HEK293 (cell line): ENCODE results near the gene PDE8B.

ENCODE experiments used
- CTCF ChIA-PET: fragments of 350-600 bp; formaldehyde crosslinking; extraction: SDS; loops from one replicate; lab custom pipeline; 2021; ENCODE audit warnings: antibody characterized with exemption; lab: Yijun Ruan, JAX
- POLR2A ChIA-PET: fragments of 300-600 bp; formaldehyde crosslinking; extraction: SDS; loops from one replicate; lab custom pipeline; 2020; ENCODE audit warnings: antibody characterized with exemption, inconsistent platforms; lab: Yijun Ruan, JAX
- H3K27ac ChIP-seq: fragments of 200-500 bp; sonication (Bioruptor generic); 2 replicates; pipeline ENCODE4 v1.5.1; 2014; ENCODE audit warnings: low read depth, low read length, control low read depth, inconsistent platforms; ENCODE audit errors: extremely low read depth
- H3K36me3 ChIP-seq, 2 experiments: fragments of 200-500 bp in 1 of 2; sonication (Bioruptor generic) in 1 of 2; 1 replicate in 1 of 2; 2 replicates in 1 of 2; pipeline ENCODE4 v1.5.1; 2014 to 2017; ENCODE audit warnings: inconsistent platforms in 2 of 2, low read length in 2 of 2; ENCODE audit not compliant: control insufficient read depth in 2 of 2, insufficient read depth in 1 of 2
- H3K4me1 ChIP-seq: fragments of 200-500 bp; sonication (Bioruptor generic); 2 replicates; pipeline ENCODE4 v1.5.1; 2014; ENCODE audit warnings: mild to moderate bottlenecking, low read length, inconsistent platforms; ENCODE audit not compliant: control insufficient read depth, insufficient read depth
- H3K4me3 ChIP-seq: 2 replicates; pipeline ENCODE4 v1.5.1; 2011; ENCODE audit warnings: low read depth, mild to moderate bottlenecking, control low read depth, low read length, moderate library complexity
- H3K9me3 ChIP-seq: fragments of 200-500 bp; sonication (Bioruptor generic); 2 replicates; pipeline ENCODE4 v1.5.1; 2014; ENCODE audit warnings: low read depth, low read length, inconsistent platforms; ENCODE audit not compliant: control insufficient read depth, insufficient read depth
- GLI4 ChIP-seq: fragments of 450-650 bp; formaldehyde crosslinking; IDR thresholded peaks from 2 replicates; pipeline ENCODE4 v1.5.1; 2016; ENCODE audit warnings: missing biosample characterization, missing genetic modification characterization
- SCRT1 ChIP-seq: fragments of 450-650 bp; formaldehyde crosslinking; IDR thresholded peaks from 2 replicates; pipeline ENCODE4 v1.5.1; 2016; ENCODE audit warnings: missing biosample characterization, missing genetic modification characterization, borderline replicate concordance
- SETDB1 ChIP-seq: IDR thresholded peaks from one replicate; pipeline ENCODE4 v1.6.1; 2017; ENCODE audit warnings: mild to moderate bottlenecking, low read length, moderate library complexity, mixed read lengths; ENCODE audit not compliant: insufficient read length
- TRIM28 ChIP-seq: IDR thresholded peaks from 2 replicates; pipeline ENCODE4 v1.6.1; 2011; ENCODE audit warnings: low read length, control low read depth, borderline replicate concordance
- ZBTB1 ChIP-seq: fragments of 450-650 bp; formaldehyde crosslinking; IDR thresholded peaks from 2 replicates; pipeline ENCODE4 v1.5.1; 2016; ENCODE audit warnings: missing biosample characterization, missing genetic modification characterization
- ZNF112 ChIP-seq: fragments of 450-650 bp; formaldehyde crosslinking; IDR thresholded peaks from 2 replicates; pipeline ENCODE4 v1.5.0; 2017; ENCODE audit warnings: missing biosample characterization, missing genetic modification characterization
- ZNF114 ChIP-seq: fragments of 450-650 bp; formaldehyde crosslinking; IDR thresholded peaks from 2 replicates; pipeline ENCODE4 v1.5.0; 2017; ENCODE audit warnings: missing biosample characterization, missing genetic modification characterization
- ZNF132 ChIP-seq: fragments of 450-650 bp; formaldehyde crosslinking; IDR thresholded peaks from 2 replicates; pipeline ENCODE4 v1.5.1; 2017; ENCODE audit warnings: missing biosample characterization, missing genetic modification characterization, borderline replicate concordance
- ZNF146 ChIP-seq: fragments of 450-650 bp; formaldehyde crosslinking; IDR thresholded peaks from 2 replicates; pipeline ENCODE4 v1.5.1; 2016; ENCODE audit warnings: missing biosample characterization, missing genetic modification characterization
- ZNF175 ChIP-seq: fragments of 450-650 bp; formaldehyde crosslinking; IDR thresholded peaks from 2 replicates; pipeline ENCODE4 v1.5.1; 2016; ENCODE audit warnings: missing biosample characterization, missing genetic modification characterization
- ZNF239 ChIP-seq: fragments of 450-650 bp; formaldehyde crosslinking; IDR thresholded peaks from 2 replicates; pipeline ENCODE4 v1.5.1; 2016; ENCODE audit warnings: missing biosample characterization, missing genetic modification characterization
- ZNF510 ChIP-seq: fragments of 450-650 bp; formaldehyde crosslinking; IDR thresholded peaks from 2 replicates; pipeline ENCODE4 v1.5.1; 2018; ENCODE audit warnings: mild to moderate bottlenecking, missing genetic modification characterization, missing biosample characterization; ENCODE audit not compliant: insufficient replicate concordance
- ZNF549 ChIP-seq: fragments of 450-650 bp; IDR thresholded peaks from 2 replicates; pipeline ENCODE4 v1.5.1; 2018; ENCODE audit warnings: missing biosample characterization, missing genetic modification characterization, mild to moderate bottlenecking, inconsistent platforms, moderate library complexity
- ZNF600 ChIP-seq: fragments of 450-650 bp; formaldehyde crosslinking; IDR thresholded peaks from 2 replicates; pipeline ENCODE4 v1.5.1; 2016; ENCODE audit warnings: missing biosample characterization, missing genetic modification characterization
- ZNF707 ChIP-seq: fragments of 450-650 bp; formaldehyde crosslinking; IDR thresholded peaks from 2 replicates; pipeline ENCODE4 v1.5.1; 2016; ENCODE audit warnings: missing biosample characterization, missing genetic modification characterization
- ZNF777 ChIP-seq: fragments of 450-650 bp; formaldehyde crosslinking; IDR thresholded peaks from 2 replicates; pipeline ENCODE4 v1.5.1; 2017; ENCODE audit warnings: missing biosample characterization, missing genetic modification characterization, borderline replicate concordance
- TF ChIP-seq, protein P1 (sequence below): fragments of 450-650 bp; formaldehyde crosslinking; IDR thresholded peaks from 2 replicates; pipeline ENCODE4 v1.5.1; 2016; ENCODE audit warnings: missing biosample characterization, missing genetic modification characterization
- TF ChIP-seq, protein P2 (sequence below): fragments of 450-650 bp; formaldehyde crosslinking; IDR thresholded peaks from 2 replicates; pipeline ENCODE4 v1.5.1; 2016; ENCODE audit warnings: missing biosample characterization, missing genetic modification characterization
- TF ChIP-seq, protein P3 (sequence below): fragments of 450-650 bp; formaldehyde crosslinking; IDR thresholded peaks from 2 replicates; pipeline ENCODE4 v1.5.0; 2017; ENCODE audit warnings: missing biosample characterization, missing genetic modification characterization, borderline replicate concordance
- TF ChIP-seq, protein P4 (sequence below): fragments of 450-650 bp; formaldehyde crosslinking; IDR thresholded peaks from 2 replicates; pipeline ENCODE4 v1.5.1; 2016; ENCODE audit warnings: missing biosample characterization, missing genetic modification characterization

The PDE8B gene

DNA sequence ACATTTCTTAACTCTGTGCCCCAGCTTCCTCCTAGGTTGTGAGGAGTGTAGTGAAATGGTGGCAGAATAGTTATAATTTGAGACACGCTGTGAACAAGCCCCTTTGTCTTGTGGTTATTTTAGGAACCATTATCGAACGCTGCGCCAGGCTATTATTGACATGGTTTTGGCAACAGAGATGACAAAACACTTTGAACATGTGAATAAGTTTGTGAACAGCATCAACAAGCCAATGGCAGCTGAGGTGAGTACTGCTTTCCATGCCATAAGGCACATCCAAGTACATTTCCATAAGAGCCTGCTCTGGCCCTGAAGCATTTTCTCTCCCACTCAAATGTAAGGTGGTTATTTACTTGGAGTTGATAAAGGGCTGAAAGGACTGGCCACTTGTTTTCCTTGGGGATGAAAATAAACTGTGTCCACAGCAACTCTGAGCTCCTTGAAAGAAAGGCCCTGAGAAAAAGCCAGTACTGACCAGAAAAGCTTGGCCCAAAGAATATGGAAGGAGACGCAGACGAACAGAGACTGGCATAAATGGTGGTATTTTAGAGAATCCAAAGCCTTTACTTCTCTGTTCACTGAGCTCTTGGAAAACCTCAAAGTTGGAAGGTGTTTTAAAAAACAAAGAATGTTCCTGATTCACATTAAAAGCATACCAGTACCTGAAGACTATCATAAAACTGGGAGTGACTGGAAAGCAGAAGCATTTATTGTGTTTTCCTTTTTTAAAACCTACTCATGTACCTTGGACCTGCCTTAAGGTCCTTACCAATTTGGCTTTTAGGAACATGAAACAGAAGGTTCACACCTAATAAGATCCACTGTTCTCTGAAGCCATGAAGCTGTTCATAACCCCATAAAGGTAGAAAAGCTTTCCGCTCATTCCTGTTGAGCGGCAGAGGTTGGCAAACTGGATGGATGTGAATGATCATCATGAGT lies 209.4 kb downstream of the PDE8B start (continued):
- TF ChIP-seq, protein P1, sequence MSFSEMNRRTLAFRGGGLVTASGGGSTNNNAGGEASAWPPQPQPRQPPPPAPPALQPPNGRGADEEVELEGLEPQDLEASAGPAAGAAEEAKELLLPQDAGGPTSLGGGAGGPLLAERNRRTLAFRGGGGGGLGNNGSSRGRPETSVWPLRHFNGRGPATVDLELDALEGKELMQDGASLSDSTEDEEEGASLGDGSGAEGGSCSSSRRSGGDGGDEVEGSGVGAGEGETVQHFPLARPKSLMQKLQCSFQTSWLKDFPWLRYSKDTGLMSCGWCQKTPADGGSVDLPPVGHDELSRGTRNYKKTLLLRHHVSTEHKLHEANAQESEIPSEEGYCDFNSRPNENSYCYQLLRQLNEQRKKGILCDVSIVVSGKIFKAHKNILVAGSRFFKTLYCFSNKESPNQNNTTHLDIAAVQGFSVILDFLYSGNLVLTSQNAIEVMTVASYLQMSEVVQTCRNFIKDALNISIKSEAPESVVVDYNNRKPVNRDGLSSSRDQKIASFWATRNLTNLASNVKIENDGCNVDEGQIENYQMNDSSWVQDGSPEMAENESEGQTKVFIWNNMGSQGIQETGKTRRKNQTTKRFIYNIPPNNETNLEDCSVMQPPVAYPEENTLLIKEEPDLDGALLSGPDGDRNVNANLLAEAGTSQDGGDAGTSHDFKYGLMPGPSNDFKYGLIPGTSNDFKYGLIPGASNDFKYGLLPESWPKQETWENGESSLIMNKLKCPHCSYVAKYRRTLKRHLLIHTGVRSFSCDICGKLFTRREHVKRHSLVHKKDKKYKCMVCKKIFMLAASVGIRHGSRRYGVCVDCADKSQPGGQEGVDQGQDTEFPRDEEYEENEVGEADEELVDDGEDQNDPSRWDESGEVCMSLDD (tag by site-specific recombination), result no peak
- TF ChIP-seq ZNF510 (tag by site-specific recombination) (no peak), ZNF175 (tag by site-specific recombination) (no peak)

DNA sequence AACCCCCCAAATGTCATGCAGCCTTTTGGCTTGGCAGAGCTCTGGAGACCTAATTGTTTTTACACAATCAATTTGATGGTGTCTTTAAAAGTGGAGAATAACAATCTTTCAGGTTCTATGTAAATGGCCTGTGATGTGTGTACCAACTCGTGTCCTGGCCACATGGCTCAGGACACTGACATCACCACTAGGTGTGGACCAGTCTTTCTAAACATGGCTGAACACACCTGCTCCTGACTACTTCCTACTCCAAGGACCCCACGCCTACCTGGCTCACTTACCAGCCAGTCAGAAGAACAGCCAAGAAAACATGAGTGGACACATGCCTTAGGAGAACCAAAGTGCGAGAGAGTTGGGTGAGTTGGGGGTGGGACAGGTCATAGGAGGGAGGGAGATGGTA lies 210.5 kb downstream of the PDE8B start:
- no peaks in the 10 kb centered on the region for H3K4me1 ChIP-seq
- CTCF ChIA-PET, result no interaction called here
- no peaks in the 10 kb centered on the region for H3K9me3 ChIP-seq
- no peak overlapping the region for H3K4me3 ChIP-seq
- H3K36me3 ChIP-seq, result peaks cover 8 to 11% of the 10 kb centered on the region in 2 experiments
- POLR2A ChIA-PET, result no interaction called here
- H3K27ac ChIP-seq, result no peak overlapping the region
- no peak for TF ChIP-seq ZNF239 (tag by site-specific recombination)
- TF ChIP-seq ZNF132, result no peak
- TF ChIP-seq ZNF600 (tag by site-specific recombination), result no peak
- TF ChIP-seq ZNF777 (tag by site-specific recombination), result no peak
- TF ChIP-seq ZNF114 (tag by site-specific recombination), result no peak
- no peak for TF ChIP-seq ZNF112
- no peak for TF ChIP-seq ZBTB1 (tag by site-specific recombination)
- TF ChIP-seq, all 188 proteins: peak for 0

DNA sequence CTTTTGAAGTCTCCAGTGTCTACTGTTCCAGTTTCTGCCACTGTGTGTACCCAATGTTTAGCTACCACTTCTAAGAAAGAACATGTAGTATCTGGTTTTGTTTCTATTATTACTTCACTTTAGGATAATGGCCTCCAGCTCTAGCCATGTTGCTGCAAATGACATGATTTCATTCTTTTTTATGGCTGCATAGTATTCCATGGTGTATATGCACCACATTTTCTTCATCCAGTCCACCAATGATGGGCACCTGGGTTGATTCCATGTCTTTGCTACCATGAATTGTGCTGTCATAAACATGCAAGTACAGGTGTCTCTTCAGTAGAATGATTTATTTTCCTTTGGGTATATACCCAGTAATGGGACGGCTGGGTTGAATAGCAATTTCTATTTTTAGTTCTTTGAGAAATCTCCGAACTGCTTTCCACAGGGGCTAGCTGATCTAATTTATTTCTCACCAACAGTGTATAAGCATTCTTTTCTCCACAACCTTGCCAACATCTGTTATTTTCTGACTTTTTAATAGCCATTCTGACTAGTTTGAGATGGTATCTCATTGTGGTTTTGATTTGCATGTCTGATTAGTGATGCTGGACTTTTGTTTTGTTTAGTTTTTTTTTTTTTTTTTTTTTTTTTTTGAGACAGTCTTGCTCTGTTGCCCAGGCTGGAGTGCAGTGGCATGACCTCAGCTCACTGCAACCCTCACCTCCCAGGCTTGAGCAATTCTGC lies 212.7 kb downstream of the PDE8B start:
- H3K9me3 ChIP-seq, result no peaks in the 10 kb centered on the region
- no peaks in the 10 kb centered on the region for H3K4me1 ChIP-seq
- H3K27ac ChIP-seq, result no peak overlapping the region
- peaks cover 8 to 22% of the 10 kb centered on the region in 2 experiments for H3K36me3 ChIP-seq
- CTCF ChIA-PET, result interaction anchor here (0.6 to 1.2 kb wide), 2 partner anchors 9 to 279 kb away, joined by 3 read pairs; no protein-coding TSS in a partner anchor
- no peak for TF ChIP-seq ZNF549 (tag by site-specific recombination)
- no peak for TF ChIP-seq GLI4 (tag by site-specific recombination)
- TF ChIP-seq, protein P2, sequence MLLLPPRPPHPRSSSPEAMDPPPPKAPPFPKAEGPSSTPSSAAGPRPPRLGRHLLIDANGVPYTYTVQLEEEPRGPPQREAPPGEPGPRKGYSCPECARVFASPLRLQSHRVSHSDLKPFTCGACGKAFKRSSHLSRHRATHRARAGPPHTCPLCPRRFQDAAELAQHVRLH (tag by site-specific recombination), result peak; percentile 61; the same call in 1 of the 2 replicates
- TF ChIP-seq SETDB1, result no peak
- TF ChIP-seq, protein P3, sequence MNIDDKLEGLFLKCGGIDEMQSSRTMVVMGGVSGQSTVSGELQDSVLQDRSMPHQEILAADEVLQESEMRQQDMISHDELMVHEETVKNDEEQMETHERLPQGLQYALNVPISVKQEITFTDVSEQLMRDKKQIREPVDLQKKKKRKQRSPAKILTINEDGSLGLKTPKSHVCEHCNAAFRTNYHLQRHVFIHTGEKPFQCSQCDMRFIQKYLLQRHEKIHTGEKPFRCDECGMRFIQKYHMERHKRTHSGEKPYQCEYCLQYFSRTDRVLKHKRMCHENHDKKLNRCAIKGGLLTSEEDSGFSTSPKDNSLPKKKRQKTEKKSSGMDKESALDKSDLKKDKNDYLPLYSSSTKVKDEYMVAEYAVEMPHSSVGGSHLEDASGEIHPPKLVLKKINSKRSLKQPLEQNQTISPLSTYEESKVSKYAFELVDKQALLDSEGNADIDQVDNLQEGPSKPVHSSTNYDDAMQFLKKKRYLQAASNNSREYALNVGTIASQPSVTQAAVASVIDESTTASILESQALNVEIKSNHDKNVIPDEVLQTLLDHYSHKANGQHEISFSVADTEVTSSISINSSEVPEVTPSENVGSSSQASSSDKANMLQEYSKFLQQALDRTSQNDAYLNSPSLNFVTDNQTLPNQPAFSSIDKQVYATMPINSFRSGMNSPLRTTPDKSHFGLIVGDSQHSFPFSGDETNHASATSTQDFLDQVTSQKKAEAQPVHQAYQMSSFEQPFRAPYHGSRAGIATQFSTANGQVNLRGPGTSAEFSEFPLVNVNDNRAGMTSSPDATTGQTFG (tag by site-specific recombination), result no peak
- no peak for TF ChIP-seq ZNF707
- TF ChIP-seq ZNF146, result peak; percentile 89
- TF ChIP-seq, protein P4, sequence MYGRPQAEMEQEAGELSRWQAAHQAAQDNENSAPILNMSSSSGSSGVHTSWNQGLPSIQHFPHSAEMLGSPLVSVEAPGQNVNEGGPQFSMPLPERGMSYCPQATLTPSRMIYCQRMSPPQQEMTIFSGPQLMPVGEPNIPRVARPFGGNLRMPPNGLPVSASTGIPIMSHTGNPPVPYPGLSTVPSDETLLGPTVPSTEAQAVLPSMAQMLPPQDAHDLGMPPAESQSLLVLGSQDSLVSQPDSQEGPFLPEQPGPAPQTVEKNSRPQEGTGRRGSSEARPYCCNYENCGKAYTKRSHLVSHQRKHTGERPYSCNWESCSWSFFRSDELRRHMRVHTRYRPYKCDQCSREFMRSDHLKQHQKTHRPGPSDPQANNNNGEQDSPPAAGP (tag by site-specific recombination), result no peak
- TF ChIP-seq TRIM28, result no peak
- no peak for TF ChIP-seq SCRT1
- TF ChIP-seq, all 188 proteins: peak for 2
- POLR2A ChIA-PET, result no interaction called here
- H3K4me3 ChIP-seq, result no peak overlapping the region
